Right ventricle myocardium inferior (tissue), 1 donor: ENCODE measurements around the gene SERPINB1. TPM values are rescaled to one million over a fixed set of nuclear protein-coding genes. Genes with fewer than 3 reads are reported as not detected.

Experiments used
- ATAC-seq: fragments of 200-7000 bp; cut with Tn5 transposase; one replicate; pipeline ENCODE4 v1.9.1; 2020; ENCODE audit warnings: mild to moderate bottlenecking, moderate library complexity
- DNase-seq: peaks from one replicate; pipeline ENCODE4 v3.0.0; 2021; ENCODE audit errors: missing footprints
- intact Hi-C: fragments of 100-400 bp; cut with DNase I; formaldehyde crosslinking; loops from one replicate; pipeline ENCODE4 v1.11.0; 2022
- total RNA-seq: library from RNA; stranded (reverse); fragmentation: NEBNext Ultra II Directional; extraction: Animal tissue kit (Norgen Biotek cat#: 25700); gene quantifications from one replicate; pipeline ENCODE4 v1.2.1, GENCODE V29; 2021
- donor health status: DM: no; HTN: yes; CAD: no; lungs with severe emphysema.

SERPINB1 gene
- total RNA-seq, 1 donor from 2014 or later, result 27.5 TPM

- no peak for DNase-seq
- intact Hi-C loops, result loop anchor here (5.0 kb wide), 1 partner anchor 37 kb away; no protein-coding TSS in a partner anchor
- no peak for ATAC-seq
These were observed 12.4 kb downstream of the SERPINB1 start for GRCh38 chr6:2829253-2829652.

- intact Hi-C loops, result loop anchor here (5.0 kb wide), 1 partner anchor 36 kb away; no protein-coding TSS in a partner anchor
- no peak for DNase-seq
- ATAC-seq, result no peak
These were observed 13.0 kb downstream of the SERPINB1 start for GRCh38 chr6:2828629-2829028.

- intact Hi-C loops, result loop anchor here (5.0 kb wide), 1 partner anchor 35 kb away; no protein-coding TSS in a partner anchor
These were observed 14.5 kb downstream of the SERPINB1 start for GRCh38 chr6:2827142-2827541.

GRCh38 chr6:2826131-2826530 lies 15.5 kb downstream of the SERPINB1 start:
- no peak for ATAC-seq
- intact Hi-C loops, result loop anchor here (5.0 kb wide), 1 partner anchor 34 kb away; no protein-coding TSS in a partner anchor

More at GRCh38 chr6:2827142-2827541, 14.5 kb downstream of the SERPINB1 start:
- DNase-seq (no peak), ATAC-seq (peak; percentile 56)

GRCh38 chr6:2823104-2823850 lies 18.4 kb downstream of the SERPINB1 start:
- intact Hi-C loops, result no loop called here
- ATAC-seq (no peak), DNase-seq (no peak)

More at GRCh38 chr6:2826131-2826530, 15.5 kb downstream of the SERPINB1 start:
- no peak for DNase-seq

- intact Hi-C loops, result no loop called here
- no peak for DNase-seq
- no peak for ATAC-seq
These were observed 20.1 kb downstream of the SERPINB1 start for GRCh38 chr6:2821554-2821953.

- DNase-seq, result no peak
- intact Hi-C loops, result no loop called here
- ATAC-seq, result no peak
These were observed 21.2 kb downstream of the SERPINB1 start for GRCh38 chr6:2820415-2820814.

- intact Hi-C loops, result no loop called here
- no peak for ATAC-seq
- no peak for DNase-seq
These were observed 21.7 kb downstream of the SERPINB1 start for GRCh38 chr6:2819978-2820377.

GRCh38 chr6:2819115-2819514 lies 22.5 kb downstream of the SERPINB1 start:
- DNase-seq (no peak), ATAC-seq (no peak)
- intact Hi-C loops, result no loop called here

GRCh38 chr6:2818593-2818992 lies 23.1 kb downstream of the SERPINB1 start:
- ATAC-seq (peak; percentile 54), DNase-seq (no peak)
- intact Hi-C loops, result no loop called here

GRCh38 chr6:2817903-2818443 lies 23.7 kb downstream of the SERPINB1 start:
- ATAC-seq, result peak; percentile 72
- intact Hi-C loops, result loop anchor here (1.0 kb wide), 1 partner anchor 23 kb away; the partner anchor contains the start of gene SERPINB1
- DNase-seq, result no peak

GRCh38 chr6:2816158-2816557 lies 25.5 kb downstream of the SERPINB1 start:
- no peak for DNase-seq
- no peak for ATAC-seq
- intact Hi-C loops, result no loop called here

GRCh38 chr6:2812695-2813094 lies 29.0 kb downstream of the SERPINB1 start:
- no peak for ATAC-seq
- DNase-seq, result no peak
- intact Hi-C loops, result no loop called here

GRCh38 chr6:2810092-2810671 lies 31.5 kb downstream of the SERPINB1 start:
- intact Hi-C loops, result no loop called here
- ATAC-seq (no peak), DNase-seq (no peak)

- intact Hi-C loops, result no loop called here
These were observed 32.6 kb downstream of the SERPINB1 start for GRCh38 chr6:2809015-2809414.

GRCh38 chr6:2807342-2808090 lies 34.1 kb downstream of the SERPINB1 start:
- DNase-seq, result no peak
- intact Hi-C loops, result no loop called here
- no peak for ATAC-seq

More at GRCh38 chr6:2809015-2809414, 32.6 kb downstream of the SERPINB1 start:
- DNase-seq (no peak), ATAC-seq (no peak)

GRCh38 chr6:2806644-2807043 lies 35.0 kb downstream of the SERPINB1 start:
- no peak for DNase-seq
- ATAC-seq, result no peak

GRCh38 chr6:2805031-2805430 lies 36.6 kb downstream of the SERPINB1 start:
- no peak for DNase-seq
- no peak for ATAC-seq
- intact Hi-C loops, result no loop called here

More at GRCh38 chr6:2806644-2807043, 35.0 kb downstream of the SERPINB1 start:
- intact Hi-C loops, result no loop called here

GRCh38 chr6:2804516-2804915 lies 37.1 kb downstream of the SERPINB1 start:
- intact Hi-C loops, result no loop called here
- no peak for ATAC-seq

More at GRCh38 chr6:2804516-2804915, 37.1 kb downstream of the SERPINB1 start:
- no peak for DNase-seq
